HCT116 (cell line): ENCODE results near the gene ENTPD6. TPM values are rescaled to one million over a fixed set of nuclear protein-coding genes. Genes with fewer than 3 reads are reported as not detected.

ENCODE experiments used
- ATAC-seq: fragments of 200-7000 bp; cut with Tn5 transposase; 2 replicates; pipeline ENCODE4 v1.9.1; 2020; ENCODE audit warnings: mild to moderate bottlenecking, moderate library complexity
- BruUV-seq: library from RNA; stranded (reverse); fragments of 400-500 nt; replicated peaks from 2 replicates; lab custom pipeline; 2021; lab: Mats Ljungman, UMichigan
- CTCF ChIA-PET: fragments of 300-600 bp; sonication (Branson Sonifier 250); formaldehyde crosslinking; loops from one replicate; lab custom pipeline; 2021; ENCODE audit warnings: antibody characterized with exemption; lab: Charles Lee
- POLR2A ChIA-PET: fragments of 300-600, 350-600 bp; sonication (Branson Sonifier 250); formaldehyde crosslinking; loops from one replicate; lab custom pipeline; 2021; ENCODE audit warnings: antibody characterized with exemption; lab: Charles Lee
- RAD21 ChIA-PET, 2 experiments: fragments of 300-600 bp; sonication (Branson Sonifier 250); formaldehyde crosslinking; loops; one replicate each; lab custom pipeline; 2023; ENCODE audit warnings: low total read pairs in 2 of 2; ENCODE audit not compliant: uncharacterized antibody in 2 of 2, unreplicated experiment in 2 of 2, low non-redundant PET in 1 of 2; lab: Charles Lee
- DNase-seq: peaks from one replicate; pipeline ENCODE4 v3.0.0-alpha.2; 2010; ENCODE audit warnings: low read depth, low spot score
- H2AFZ ChIP-seq: fragments of 200-600 bp; shearing (Covaris generic), sonication (generic); 2 replicates; pipeline ENCODE4 v1.6.1; 2017; ENCODE audit warnings: low read depth, mixed run types, mixed read lengths, antibody characterized with exemption, low read length; ENCODE audit not compliant: poor library complexity, severe bottlenecking
- H3K27ac ChIP-seq: 2 replicates; pipeline ENCODE4 v1.5.1; 2012; ENCODE audit warnings: low read depth, low read length
- H3K27me3 ChIP-seq: fragments of 200-600 bp; sonication (generic); 2 replicates; pipeline ENCODE4 v1.6.1; 2016; ENCODE audit warnings: mixed run types, low read length, mixed read lengths; ENCODE audit not compliant: insufficient read depth
- H3K36me3 ChIP-seq, 2 experiments: fragments of 200-500 bp in 1 of 2; fragments of 200-600 bp in 1 of 2; sonication (Bioruptor generic) in 1 of 2; sonication (generic) in 1 of 2; 2 replicates each; pipeline versions ENCODE4 v1.5.1 to v1.6.1; 2014 to 2016; ENCODE audit warnings: low read length in 2 of 2, inconsistent platforms in 1 of 2, mixed read lengths in 1 of 2, mixed run types in 1 of 2; ENCODE audit not compliant: insufficient read depth in 2 of 2, control insufficient read depth in 1 of 2
- H3K4me1 ChIP-seq, 2 experiments: fragments of 200-600 bp in 1 of 2; sonication (generic) in 1 of 2; 2 replicates each; pipeline versions ENCODE4 v1.5.1 to v1.6.1; 2012 to 2017; ENCODE audit warnings: low read length in 2 of 2, inconsistent platforms in 1 of 2, mild to moderate bottlenecking in 1 of 2, mixed read lengths in 1 of 2, mixed run types in 1 of 2, moderate library complexity in 1 of 2; ENCODE audit not compliant: insufficient read depth in 2 of 2, control insufficient read depth in 1 of 2
- H3K4me2 ChIP-seq: fragments of 200-600 bp; sonication (generic); 2 replicates; pipeline ENCODE4 v1.6.1; 2017; ENCODE audit warnings: mixed run types, low read length, mixed read lengths
- H3K4me3 ChIP-seq, 2 experiments: fragments of 200-600 bp in 1 of 2; sonication (generic) in 1 of 2; replicated peaks in 1 of 2; 2 replicates each; pipeline ENCODE4 v1.5.1; 2011 to 2016; ENCODE audit warnings: low read length in 2 of 2, control low read depth in 1 of 2, low read depth in 1 of 2, mild to moderate bottlenecking in 1 of 2, mixed read lengths in 1 of 2, mixed run types in 1 of 2
- H3K79me2 ChIP-seq: fragments of 200-600 bp; sonication (generic); 2 replicates; pipeline ENCODE4 v1.6.1; 2017; ENCODE audit warnings: mild to moderate bottlenecking, mixed run types, low read length, moderate library complexity, mixed read lengths; ENCODE audit not compliant: insufficient read depth
- H3K9ac ChIP-seq: fragments of 200-600 bp; sonication (generic); 2 replicates; pipeline ENCODE4 v1.6.1; 2016; ENCODE audit warnings: low read length, mixed read lengths
- H3K9me2 ChIP-seq: fragments of 200-600 bp; sonication (generic), shearing (Covaris generic); 2 replicates; pipeline ENCODE4 v1.6.1; 2017; ENCODE audit warnings: mixed run types, mild to moderate bottlenecking, moderate library complexity; ENCODE audit not compliant: insufficient read depth
- H3K9me3 ChIP-seq, 2 experiments: fragments of 200-500 bp in 1 of 2; fragments of 200-600 bp in 1 of 2; sonication (Bioruptor generic) in 1 of 2; sonication (generic) in 1 of 2; 2 replicates each; pipeline ENCODE4 v1.6.1; 2014 to 2017; ENCODE audit warnings: low read length in 2 of 2, mixed read lengths in 2 of 2, inconsistent platforms in 1 of 2, low read depth in 1 of 2, mild to moderate bottlenecking in 1 of 2, mixed run types in 1 of 2, moderate library complexity in 1 of 2; ENCODE audit not compliant: control insufficient read depth in 1 of 2, insufficient read depth in 1 of 2
- H4K20me1 ChIP-seq: fragments of 200-600 bp; sonication (generic), shearing (Covaris generic); 2 replicates; pipeline ENCODE4 v1.6.1; 2017; ENCODE audit warnings: mixed run types, mild to moderate bottlenecking, moderate library complexity; ENCODE audit not compliant: insufficient read depth
- CBX3 ChIP-seq: IDR thresholded peaks from 2 replicates; pipeline ENCODE4 v1.6.1; 2012; ENCODE audit warnings: low read depth
- EGR1 ChIP-seq: IDR thresholded peaks from 2 replicates; pipeline ENCODE4 v1.6.1; 2012; ENCODE audit warnings: low read depth
- ELF1 ChIP-seq: IDR thresholded peaks from 2 replicates; pipeline ENCODE4 v1.6.1; 2012; ENCODE audit warnings: low read depth, borderline replicate concordance
- EZH2 ChIP-seq: fragments of 200-600 bp; sonication (generic); IDR thresholded peaks from 2 replicates; pipeline ENCODE4 v1.6.1; 2017; ENCODE audit warnings: antibody characterized with exemption, mixed run types
- EZH2phosphoT487 ChIP-seq: fragments of 200-600 bp; IDR thresholded peaks from 2 replicates; pipeline ENCODE4 v1.6.1; 2018; ENCODE audit warnings: antibody characterized with exemption, borderline replicate concordance
- POLR2AphosphoS5 ChIP-seq: IDR thresholded peaks from 2 replicates; pipeline ENCODE4 v1.6.1; 2011; ENCODE audit warnings: mild to moderate bottlenecking, low read depth, low read length, moderate library complexity
- REST ChIP-seq: IDR thresholded peaks from 2 replicates; pipeline ENCODE4 v1.6.1; 2012; ENCODE audit warnings: low read depth
- YY1 ChIP-seq: IDR thresholded peaks from 2 replicates; pipeline ENCODE4 v1.6.1; 2011; ENCODE audit warnings: low read length, low read depth, moderate library complexity, mild to moderate bottlenecking; ENCODE audit not compliant: insufficient replicate concordance; ENCODE audit errors: extremely low read depth
- ZBTB33 ChIP-seq: IDR thresholded peaks from 2 replicates; pipeline ENCODE4 v1.6.1; 2011; ENCODE audit warnings: mild to moderate bottlenecking, low read length, moderate library complexity; ENCODE audit not compliant: insufficient replicate concordance; ENCODE audit errors: extremely low read depth
- ZFX ChIP-seq: fragments of 450-650 bp; IDR thresholded peaks from 2 replicates; pipeline ENCODE4 v1.6.1; 2017
- intact Hi-C: fragments of 100-400 bp; cut with micrococcal nuclease; formaldehyde crosslinking; loops from 2 replicates; pipeline ENCODE4 v1.10.0; 2022
- total RNA-seq: library from RNA; stranded (reverse); gene quantifications from one replicate; pipeline ENCODE4 v1.2.1, GENCODE V29; 2021; ENCODE audit not compliant: unreplicated experiment

The ENTPD6 gene
- total RNA-seq, 1 experiment from 2014 or later: 89.2 TPM

DNA sequence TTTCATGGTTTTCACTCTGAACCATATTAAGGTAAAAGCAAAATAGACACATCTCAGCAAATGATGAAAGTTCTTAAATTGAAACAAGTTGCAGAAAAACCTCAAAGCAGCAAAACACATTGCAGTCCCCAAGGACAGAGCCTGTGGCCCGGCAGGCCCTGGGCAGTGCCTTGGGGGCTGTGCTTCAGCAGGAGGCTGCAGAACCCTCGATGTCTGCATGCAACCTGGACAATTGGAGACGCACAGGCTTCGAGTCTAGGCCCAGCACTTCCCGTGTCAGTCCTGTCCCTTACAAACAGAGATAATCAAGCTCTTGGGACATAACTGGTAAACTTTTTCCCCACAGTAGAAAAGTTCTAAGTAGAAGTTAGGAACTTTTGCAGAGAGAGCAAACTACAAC, 61.6 kb downstream of the ENTPD6 start:
- Histone ChIP-seq H3K27me3 (no peaks in the 10 kb centered on the region), H3K79me2 (peaks cover 47% of the 10 kb centered on the region), H3K4me3 (no peak overlapping the region), H2AFZ (no peak overlapping the region), H4K20me1 (no peaks in the 10 kb centered on the region), H3K9me2 (no peaks in the 10 kb centered on the region), H3K9me3 (no peaks in the 10 kb centered on the region), H3K4me1 (peaks cover 25 to 30% of the 10 kb centered on the region in 2 experiments), H3K27ac (no peak overlapping the region), H3K9ac (no peak overlapping the region), H3K36me3 (0 out of 4 replicates have a peak, but pooled peaks cover 0 to 4% of the 10 kb centered on the region in 2 experiments), H3K4me2 (no peak overlapping the region)
- no peak for TF ChIP-seq YY1
- no peak for TF ChIP-seq EZH2
- TF ChIP-seq EZH2phosphoT487: no peak
- TF ChIP-seq CBX3: no peak
- no peak for TF ChIP-seq ELF1
- no peak for TF ChIP-seq EGR1
- no peak for TF ChIP-seq ZBTB33
- no peak for TF ChIP-seq POLR2AphosphoS5
- no peak for TF ChIP-seq REST
- TF ChIP-seq ZFX: no peak
- DNase-seq (no peak), ATAC-seq (no peak)
- ChIA-PET RAD21 (no interaction called here), CTCF (interaction anchor here (1.0 kb wide), 1 partner anchor 9 kb away, joined by 3 read pairs; the partner anchor contains the start of gene PYGB), POLR2A (no interaction called here)
- intact Hi-C loops: loop anchor here (10.0 kb wide), 1 partner anchor 48 kb away; no protein-coding TSS in a partner anchor
- BruUV-seq: no TSS peak
